H1 (cell line): Measurements from ENCODE around the gene STXBP5. TPM values are rescaled to one million over a fixed set of nuclear protein-coding genes. Genes with fewer than 3 reads are reported as not detected.

ENCODE experiments used
- CTCF ChIA-PET: fragments of 300-600 bp; sonication (Branson Sonifier 250); formaldehyde crosslinking; loops from one replicate; lab custom pipeline; 2021; ENCODE audit not compliant: partially characterized antibody; lab: Charles Lee
- POLR2A ChIA-PET: fragments of 300-600 bp; sonication (Branson Sonifier 250); formaldehyde crosslinking; loops from one replicate; lab custom pipeline; 2021; ENCODE audit warnings: inconsistent platforms; ENCODE audit not compliant: partially characterized antibody; lab: Charles Lee
- DNase-seq, 2 experiments: peaks; one replicate each; pipeline versions ENCODE4 v3.0.0 to v3.0.0-alpha.2; 2010 to 2022; ENCODE audit warnings: low spot score in 2 of 2, low read depth in 1 of 2, mixed read lengths in 1 of 2
- FAIRE-seq: peaks from 2 replicates; lab custom pipeline; 2011; peaks lifted over from hg19 to GRCh38; lab: Jason Lieb, UNC
- H2AFZ ChIP-seq: 2 replicates; pipeline ENCODE4 v1.8.1; 2012; ENCODE audit warnings: low read length, inconsistent platforms
- H2AK5ac ChIP-seq: 2 replicates; pipeline ENCODE4 v1.6.1; 2013; ENCODE audit warnings: low read depth, low read length
- H2BK120ac ChIP-seq: replicated peaks from 2 replicates; pipeline ENCODE3; 2013; ENCODE audit warnings: low read depth, low read length, inconsistent platforms
- H2BK12ac ChIP-seq: 2 replicates; pipeline ENCODE4 v1.6.1; 2013; ENCODE audit warnings: low read depth, low read length
- H2BK15ac ChIP-seq: 2 replicates; pipeline ENCODE4 v1.6.1; 2013; ENCODE audit warnings: low read length
- H2BK20ac ChIP-seq: 2 replicates; pipeline ENCODE4 v1.6.1; 2013; ENCODE audit warnings: low read length
- H2BK5ac ChIP-seq: 2 replicates; pipeline ENCODE4 v1.6.1; 2013; ENCODE audit warnings: low read depth, low read length
- H3K14ac ChIP-seq: 2 replicates; pipeline ENCODE4 v1.6.1; 2013; ENCODE audit warnings: inconsistent platforms; ENCODE audit not compliant: insufficient read length
- H3K18ac ChIP-seq: 2 replicates; pipeline ENCODE4 v1.6.1; 2013; ENCODE audit warnings: low read length; ENCODE audit errors: extremely low read depth
- H3K23ac ChIP-seq: 2 replicates; pipeline ENCODE4 v1.6.1; 2013; ENCODE audit warnings: inconsistent platforms; ENCODE audit not compliant: insufficient read length
- H3K23me2 ChIP-seq: 2 replicates; pipeline ENCODE4 v1.6.1; 2013; ENCODE audit warnings: low read depth, low read length
- H3K27ac ChIP-seq: 2 replicates; pipeline ENCODE4 v1.6.1; 2011; ENCODE audit warnings: low read depth, low read length, inconsistent platforms
- H3K27me3 ChIP-seq, 4 experiments: replicated peaks in 1 of 4; 1 replicate in 1 of 4; 2 replicates in 3 of 4; pipeline versions ENCODE4 v1.6.1 to v1.8.1; 2011 to 2013; ENCODE audit warnings: low read length in 3 of 4, mild to moderate bottlenecking in 3 of 4, inconsistent platforms in 2 of 4, mixed read lengths in 2 of 4, moderate library complexity in 1 of 4; ENCODE audit not compliant: control insufficient read depth in 3 of 4, insufficient read depth in 3 of 4; ENCODE audit errors: extremely low read depth in 1 of 4
- H3K36me3 ChIP-seq, 4 experiments: 2 replicates each; pipeline versions ENCODE4 v1.6.1 to v1.8.1; 2011 to 2013; ENCODE audit warnings: mild to moderate bottlenecking in 4 of 4, low read length in 3 of 4, moderate library complexity in 2 of 4, control low read depth in 1 of 4, inconsistent platforms in 1 of 4; ENCODE audit not compliant: insufficient read depth in 4 of 4, control insufficient read depth in 2 of 4
- H3K4ac ChIP-seq: replicated peaks from 2 replicates; pipeline ENCODE3; 2013; ENCODE audit warnings: low read length, low read depth, mixed read lengths, inconsistent platforms; ENCODE audit not compliant: insufficient read length
- H3K4me1 ChIP-seq, 4 experiments: replicated peaks in 1 of 4; 1 replicate in 1 of 4; 2 replicates in 3 of 4; pipeline versions ENCODE4 v1.6.1 to v1.8.1; 2011 to 2013; ENCODE audit warnings: low read length in 3 of 4, inconsistent platforms in 2 of 4, mixed read lengths in 1 of 4; ENCODE audit not compliant: insufficient read depth in 4 of 4, control insufficient read depth in 3 of 4
- H3K4me2 ChIP-seq, 2 experiments: 2 replicates each; pipeline versions ENCODE4 v1.6.1 to v1.8.1; 2011 to 2013; ENCODE audit warnings: low read depth in 2 of 2, low read length in 2 of 2, control low read depth in 1 of 2, inconsistent platforms in 1 of 2, mild to moderate bottlenecking in 1 of 2; ENCODE audit not compliant: insufficient read depth in 1 of 2
- H3K4me3 ChIP-seq, 4 experiments: fragments of 200-600, 300-600 bp in 1 of 4; sonication (generic), shearing (Covaris generic), sonication (Bioruptor Twin) in 1 of 4; 2 replicates each; pipeline versions ENCODE4 v1.5.1 to v1.8.1; 2011 to 2016; ENCODE audit warnings: low read length in 4 of 4, low read depth in 3 of 4, control low read depth in 2 of 4, inconsistent platforms in 2 of 4, mild to moderate bottlenecking in 2 of 4, mixed read lengths in 1 of 4, moderate library complexity in 1 of 4; ENCODE audit not compliant: insufficient read depth in 2 of 4; ENCODE audit errors: extremely low read depth in 1 of 4
- H3K56ac ChIP-seq: replicated peaks from 2 replicates; pipeline ENCODE3; 2013; ENCODE audit warnings: low read depth, mild to moderate bottlenecking, mixed read lengths, low read length, inconsistent platforms; ENCODE audit not compliant: insufficient read length
- H3K79me1 ChIP-seq: 2 replicates; pipeline ENCODE4 v1.6.1; 2013; ENCODE audit warnings: low read depth, low read length, control low read depth
- H3K79me2 ChIP-seq, 2 experiments: 2 replicates each; pipeline versions ENCODE4 v1.6.1 to v1.8.1; 2012 to 2013; ENCODE audit warnings: low read length in 2 of 2, mild to moderate bottlenecking in 2 of 2, inconsistent platforms in 1 of 2; ENCODE audit not compliant: insufficient read depth in 2 of 2, control insufficient read depth in 1 of 2
- H3K9ac ChIP-seq, 4 experiments: replicated peaks in 1 of 4; 1 replicate in 1 of 4; 2 replicates in 3 of 4; pipeline versions ENCODE4 v1.6.1 to v1.8.1; 2011 to 2013; ENCODE audit warnings: low read depth in 3 of 4, low read length in 3 of 4, control low read depth in 2 of 4, mild to moderate bottlenecking in 2 of 4, moderate library complexity in 2 of 4, inconsistent platforms in 1 of 4; ENCODE audit errors: extremely low read depth in 1 of 4
- H3K9me3 ChIP-seq, 2 experiments: 2 replicates each; pipeline versions ENCODE4 v1.6.1 to v1.8.1; 2012 to 2013; ENCODE audit warnings: mild to moderate bottlenecking in 2 of 2, moderate library complexity in 2 of 2, control low read depth in 1 of 2, inconsistent platforms in 1 of 2, low read depth in 1 of 2, low read length in 1 of 2, mixed read lengths in 1 of 2; ENCODE audit not compliant: insufficient read depth in 2 of 2
- H4K20me1 ChIP-seq, 2 experiments: replicated peaks in 1 of 2; 2 replicates each; pipeline versions ENCODE3 to v1.8.1; 2011 to 2013; ENCODE audit warnings: inconsistent platforms in 2 of 2, low read length in 2 of 2, mild to moderate bottlenecking in 1 of 2; ENCODE audit not compliant: insufficient read depth in 2 of 2, control insufficient read depth in 1 of 2
- H4K5ac ChIP-seq: 2 replicates; pipeline ENCODE4 v1.6.1; 2013; ENCODE audit warnings: low read length, low read depth, mixed read lengths, inconsistent platforms; ENCODE audit not compliant: insufficient read length
- H4K8ac ChIP-seq: 2 replicates; pipeline ENCODE4 v1.8.0; 2013; ENCODE audit warnings: mild to moderate bottlenecking, moderate library complexity, low read length, inconsistent platforms; ENCODE audit not compliant: insufficient read depth; ENCODE audit errors: extremely low read depth
- H4K91ac ChIP-seq: replicated peaks from 2 replicates; pipeline ENCODE3; 2013; ENCODE audit warnings: low read length, mixed read lengths, inconsistent platforms; ENCODE audit not compliant: insufficient read length
- CHD2 ChIP-seq: IDR thresholded peaks from 2 replicates; pipeline ENCODE4 v1.6.1; 2012; ENCODE audit warnings: low read length, improper control_type of control experiment
- SIX5 ChIP-seq: IDR thresholded peaks from 2 replicates; pipeline ENCODE4 v1.6.1; 2011; ENCODE audit warnings: mild to moderate bottlenecking, low read depth, low read length
- ZNF274 ChIP-seq: IDR thresholded peaks from 2 replicates; pipeline ENCODE4 v1.7.0; 2012; ENCODE audit warnings: low read length, borderline replicate concordance; ENCODE audit errors: extremely low read depth
- WGBS, 2 experiments: shearing (Covaris generic) in 1 of 2; methylation state at CpG; one replicate each; pipeline versions ENCODE4 v1.1.6 to v1.1.7; 2013 to 2015; ENCODE audit warnings: low lambda C conversion rate in 2 of 2, mixed read lengths in 2 of 2, inconsistent platforms in 1 of 2, low coverage in 1 of 2, missing lambda C conversion rate in 1 of 2; ENCODE audit not compliant: insufficient replicate concordance in 2 of 2, insufficient coverage in 1 of 2, insufficient read length in 1 of 2; ENCODE audit errors: extremely low coverage in 1 of 2, missing lambda C conversion rate in 1 of 2; 5-methylcytosine and 5-hydroxymethylcytosine counted together
- polyA plus RNA-seq, 7 experiments: library from polyadenylated mRNA; depleted of rRNA in 3 of 7; stranded (reverse) in 5 of 7; unstranded in 2 of 7; fragments of >200 nt in 5 of 7; fragments of 200-250 nt in 2 of 7; gene quantifications; 1 replicate in 5 of 7; 2 replicates in 1 of 7; 4 replicates in 1 of 7; pipeline versions ENCODE4 v1.2.1 to v1.2.3, GENCODE V29; 2011 to 2013; ENCODE audit warnings: missing spikeins in 2 of 7, mixed read lengths in 2 of 7
- total RNA-seq: library from RNA; stranded (reverse); fragmentation: NEBNext Ultra II Directional; extraction: Animal tissue kit (Norgen Biotek cat#: 25700); gene quantifications from 2 replicates; pipeline ENCODE4 v1.2.1, GENCODE V29; 2021

STXBP5 gene
- total and polyA plus RNA-seq, 2 of the 8 experiments (the other 6 are each of a cell fraction or from before 2014, with no cell fraction given), result 2.7 to 10.8 TPM

DNA sequence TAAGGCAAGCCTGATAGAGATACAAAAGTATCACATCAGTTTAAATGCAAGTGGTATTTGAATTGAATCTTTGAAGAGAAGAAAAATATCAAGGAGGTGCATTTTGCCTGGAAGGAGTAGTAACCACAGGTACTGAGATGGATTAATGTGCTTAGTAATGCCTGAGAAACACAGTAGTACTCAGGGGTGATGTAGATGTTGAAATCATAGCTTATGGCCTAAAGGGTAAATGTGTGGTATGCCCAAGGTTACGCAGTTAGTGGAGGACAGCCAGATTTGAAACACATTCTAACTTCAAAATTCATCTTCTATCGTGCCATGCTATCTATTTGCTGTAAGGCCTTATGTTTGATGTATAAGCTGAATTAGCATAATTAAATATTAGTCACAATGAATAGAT lies 55.9 kb downstream of the STXBP5 start:
- H3K23ac ChIP-seq, result no peak overlapping the region
- ChIA-PET POLR2A (no interaction called here), CTCF (no interaction called here)
- no peaks in the 10 kb centered on the region for H3K27me3 ChIP-seq
- no peak overlapping the region for H3K4ac ChIP-seq
- DNase-seq (no peak), FAIRE-seq (no peak)
- no peaks in the 10 kb centered on the region for H3K36me3 ChIP-seq
- H4K8ac ChIP-seq, result no peak overlapping the region
- no peak overlapping the region for H2BK120ac ChIP-seq
- no peak overlapping the region for H2BK5ac ChIP-seq
- TF ChIP-seq SIX5, result no peak
- no peak for TF ChIP-seq ZNF274
- TF ChIP-seq CHD2, result no peak
- TF ChIP-seq, all 59 proteins: peak for 0
- Histone ChIP-seq H3K4me3 (no peak overlapping the region), H3K18ac (no peak overlapping the region), H3K79me1 (no peaks in the 10 kb centered on the region), H3K23me2 (no peaks in the 10 kb centered on the region), H4K20me1 (no peaks in the 10 kb centered on the region), H3K9ac (no peak overlapping the region), H3K14ac (no peak overlapping the region), H2BK15ac (no peak overlapping the region), H4K91ac (no peak overlapping the region), H3K56ac (no peak overlapping the region), H3K9me3 (no peaks in the 10 kb centered on the region), H2BK12ac (no peak overlapping the region), H2BK20ac (no peak overlapping the region), H3K4me2 (no peak overlapping the region), H3K27ac (no peak overlapping the region), H4K5ac (no peak overlapping the region), H3K79me2 (no peaks in the 10 kb centered on the region), H2AFZ (no peak overlapping the region), H2AK5ac (no peak overlapping the region), H3K4me1 (no peaks in the 10 kb centered on the region)
- WGBS, 2 experiments, result 95% methylated on average over 2 of the region's 2 CpGs; no CpG with 5 or more reads in 1 of the 2 experiments
